Mesothelial cell of epicardium (in vitro differentiated cells): ENCODE measurements around the gene RANBP17. TPM values are rescaled to one million over a fixed set of nuclear protein-coding genes. Genes with fewer than 3 reads are reported as not detected.

ENCODE experiments used
- DNase-seq, 2 experiments: peaks; one replicate each; pipeline ENCODE4 v3.0.0; 2021; ENCODE audit warnings: low spot score in 2 of 2; ENCODE audit not compliant: unreplicated experiment in 2 of 2
- H3K27ac Mint-ChIP-seq: 2 replicates; pipeline ENCODE4 v1.8.0; 2021; ENCODE audit warnings: mixed read lengths
- H3K27me3 Mint-ChIP-seq: 2 replicates; pipeline ENCODE4 v1.8.0; 2021; ENCODE audit warnings: low read depth, mixed read lengths
- H3K36me3 Mint-ChIP-seq: 2 replicates; pipeline ENCODE4 v1.8.0; 2021; ENCODE audit warnings: mixed read lengths
- H3K4me1 Mint-ChIP-seq: 2 replicates; pipeline ENCODE4 v1.8.0; 2021; ENCODE audit warnings: mixed read lengths
- H3K4me3 Mint-ChIP-seq: 2 replicates; pipeline ENCODE4 v1.8.0; 2021; ENCODE audit warnings: mild to moderate bottlenecking, moderate library complexity, mixed read lengths
- H3K9me3 Mint-ChIP-seq: 2 replicates; pipeline ENCODE4 v1.8.0; 2021; ENCODE audit warnings: mixed read lengths
- CTCF ChIP-seq: fragments of 200-600 bp; sonication (generic); IDR thresholded peaks from one replicate; pipeline ENCODE4 v1.5.0; 2021; ENCODE audit warnings: antibody characterized with exemption; ENCODE audit not compliant: unreplicated experiment
- total RNA-seq: library from RNA; stranded (reverse); gene quantifications from 3 replicates; pipeline ENCODE4 v1.2.1, GENCODE V29; 2021

The RANBP17 gene
- total RNA-seq, 1 donor from 2014 or later, result 60.8 TPM

- peaks cover 14% of the 10 kb centered on the region for H3K27me3 Mint-ChIP-seq
- H3K9me3 Mint-ChIP-seq, result no peaks in the 10 kb centered on the region
- H3K4me1 Mint-ChIP-seq, result peaks cover 13% of the 10 kb centered on the region
- no peak overlapping the region for H3K4me3 Mint-ChIP-seq
- peaks cover 13% of the 10 kb centered on the region for H3K36me3 Mint-ChIP-seq
- DNase-seq, result no peak
- no peak for TF ChIP-seq CTCF
- no peak overlapping the region for H3K27ac Mint-ChIP-seq
Measured at GRCh38 chr5:171299228-171299627, 437.4 kb downstream of the RANBP17 start.

GRCh38 chr5:171299851-171300250 lies 438.0 kb downstream of the RANBP17 start:
- peaks cover 13% of the 10 kb centered on the region for H3K4me1 Mint-ChIP-seq
- peaks cover 13% of the 10 kb centered on the region for H3K36me3 Mint-ChIP-seq
- no peak for TF ChIP-seq CTCF
- H3K27me3 Mint-ChIP-seq, result peaks cover 21% of the 10 kb centered on the region
- DNase-seq, result no peak
- H3K9me3 Mint-ChIP-seq, result no peaks in the 10 kb centered on the region
- H3K27ac Mint-ChIP-seq, result no peak overlapping the region
- no peak overlapping the region for H3K4me3 Mint-ChIP-seq

- Mint-ChIP-seq H3K36me3 (peaks cover 13% of the 10 kb centered on the region), H3K4me3 (no peak overlapping the region), H3K27ac (no peak overlapping the region), H3K27me3 (peaks cover 26% of the 10 kb centered on the region), H3K4me1 (peaks cover 8% of the 10 kb centered on the region), H3K9me3 (no peaks in the 10 kb centered on the region)
- no peak for DNase-seq
- no peak for TF ChIP-seq CTCF
Measured at GRCh38 chr5:171300358-171300757, 438.5 kb downstream of the RANBP17 start.

GRCh38 chr5:171306166-171306565 lies 444.3 kb downstream of the RANBP17 start:
- peaks cover 8% of the 10 kb centered on the region for H3K4me1 Mint-ChIP-seq

GRCh38 chr5:171306781-171307591 lies 445.2 kb downstream of the RANBP17 start:
- Mint-ChIP-seq H3K27me3 (peaks cover 83% of the 10 kb centered on the region), H3K27ac (no peak overlapping the region), H3K4me3 (no peak overlapping the region), H3K36me3 (peaks cover 1% of the 10 kb centered on the region), H3K9me3 (no peaks in the 10 kb centered on the region), H3K4me1 (peaks cover 10% of the 10 kb centered on the region)
- no peak for DNase-seq
- no peak for TF ChIP-seq CTCF

More at GRCh38 chr5:171306166-171306565, 444.3 kb downstream of the RANBP17 start:
- no peak overlapping the region for H3K4me3 Mint-ChIP-seq
- TF ChIP-seq CTCF, result no peak
- H3K9me3 Mint-ChIP-seq, result no peaks in the 10 kb centered on the region
- no peak for DNase-seq
- H3K27ac Mint-ChIP-seq, result no peak overlapping the region
- H3K36me3 Mint-ChIP-seq, result peaks cover 1% of the 10 kb centered on the region
- H3K27me3 Mint-ChIP-seq, result peaks cover 80% of the 10 kb centered on the region
